GM23338 (cell line): Measurements from ENCODE around the gene DPH1. TPM values are rescaled to one million over a fixed set of nuclear protein-coding genes. Genes with fewer than 3 reads are reported as not detected.
A peak's percentile ranks its signal among the peaks of the same experiment; 100 is the strongest.

Experiments
- ATAC-seq: fragments of 200-7000 bp; cut with Tn5 transposase; 3 replicates; pipeline ENCODE4 v1.9.1; 2020
- DNase-seq: peaks from one replicate; pipeline ENCODE4 v3.0.0-alpha.2; 2015; ENCODE audit warnings: low spot score
- H2AFZ ChIP-seq: fragments of 200-600 bp; sonication (generic); 2 replicates; pipeline ENCODE4 v1.8.0; 2016; ENCODE audit warnings: antibody characterized with exemption, mild to moderate bottlenecking, moderate library complexity
- H3F3A ChIP-seq: fragments of 200-600 bp; sonication (generic); replicated peaks from 2 replicates; pipeline ENCODE4 v1.8.0; 2017; ENCODE audit warnings: antibody characterized with exemption, mixed run types, low read depth
- H3K27ac ChIP-seq: fragments of 200-600 bp; sonication (generic); 2 replicates; pipeline ENCODE4 v1.6.1; 2016; ENCODE audit warnings: low read depth
- H3K27me3 ChIP-seq: fragments of 200-600 bp; sonication (generic); 2 replicates; pipeline ENCODE4 v1.8.0; 2016; ENCODE audit warnings: mild to moderate bottlenecking, mixed run types, moderate library complexity; ENCODE audit not compliant: insufficient read depth
- H3K36me3 ChIP-seq: fragments of 200-600 bp; sonication (generic); 2 replicates; pipeline ENCODE4 v1.8.0; 2016; ENCODE audit warnings: mild to moderate bottlenecking; ENCODE audit not compliant: insufficient read depth
- H3K4me1 ChIP-seq: fragments of 200-600 bp; sonication (generic); 2 replicates; pipeline ENCODE4 v1.8.0; 2016; ENCODE audit warnings: mild to moderate bottlenecking, moderate library complexity; ENCODE audit not compliant: insufficient read depth
- H3K4me2 ChIP-seq: fragments of 200-600 bp; sonication (generic); 2 replicates; pipeline ENCODE4 v1.7.1; 2017; ENCODE audit warnings: mixed run types
- H3K4me3 ChIP-seq: fragments of 200-600 bp; sonication (generic); 2 replicates; pipeline ENCODE4 v1.6.1; 2016; ENCODE audit warnings: mixed run types
- H3K79me2 ChIP-seq: fragments of 200-600 bp; sonication (generic); replicated peaks from 2 replicates; pipeline ENCODE4 v1.8.0; 2017; ENCODE audit warnings: mild to moderate bottlenecking; ENCODE audit not compliant: insufficient read depth
- H3K9me2 ChIP-seq: fragments of 200-600 bp; sonication (generic); 2 replicates; pipeline ENCODE4 v1.8.0; 2017; ENCODE audit not compliant: insufficient read depth
- H4K20me1 ChIP-seq: fragments of 200-600 bp; sonication (generic); replicated peaks from 2 replicates; pipeline ENCODE4 v1.8.0; 2017; ENCODE audit warnings: mild to moderate bottlenecking; ENCODE audit not compliant: insufficient read depth
- H3K27ac Mint-ChIP-seq: 2 replicates; pipeline ENCODE4 v1.8.0; 2020; ENCODE audit warnings: inconsistent platforms, mild to moderate bottlenecking, moderate library complexity, mixed read lengths
- H3K27me3 Mint-ChIP-seq: 3 replicates; pipeline ENCODE4 v1.8.0; 2022; ENCODE audit warnings: low read depth, mild to moderate bottlenecking, moderate library complexity, mixed read lengths, inconsistent platforms; ENCODE audit not compliant: insufficient read depth, poor library complexity
- H3K36me3 Mint-ChIP-seq: 3 replicates; pipeline ENCODE4 v1.8.0; 2021; ENCODE audit warnings: low read depth, mild to moderate bottlenecking, inconsistent platforms, moderate library complexity, mixed read lengths
- H3K4me1 Mint-ChIP-seq: 3 replicates; pipeline ENCODE4 v1.8.0; 2020; ENCODE audit warnings: mild to moderate bottlenecking, inconsistent platforms, mixed read lengths
- H3K4me3 Mint-ChIP-seq: 3 replicates; pipeline ENCODE4 v1.8.0; 2021; ENCODE audit warnings: moderate library complexity, mild to moderate bottlenecking, inconsistent platforms, mixed read lengths
- H3K9me3 Mint-ChIP-seq: 3 replicates; pipeline ENCODE4 v1.8.0; 2020; ENCODE audit warnings: moderate library complexity, mild to moderate bottlenecking, inconsistent platforms, mixed read lengths
- CTCF ChIP-seq, 2 experiments: fragments of 200-600 bp in 1 of 2; sonication (generic) in 1 of 2; conservative IDR thresholded peaks; 2 replicates each; pipeline versions ENCODE4 v1.5.1 to v1.6.1; 2016 to 2017; ENCODE audit warnings: antibody characterized with exemption in 2 of 2, low read depth in 2 of 2, mild to moderate bottlenecking in 2 of 2, moderate library complexity in 1 of 2
- POLR2AphosphoS5 ChIP-seq: IDR thresholded peaks from 2 replicates; pipeline ENCODE4 v1.6.1; 2016; ENCODE audit warnings: antibody characterized with exemption, low read depth
- ZNF462 ChIP-seq: fragments of 250-450 bp; sonication (Bioruptor Pico); IDR thresholded peaks from 2 replicates; pipeline ENCODE4 v1.5.0; 2020; ENCODE audit warnings: mild to moderate bottlenecking, moderate library complexity
- polyA plus RNA-seq: library from polyadenylated mRNA; unstranded; fragments of >200 nt; fragmentation: Nextera tagmentation; extraction: Ambion mirVana; gene quantifications from 2 replicates; pipeline ENCODE4 v1.2.1, GENCODE V29; 2016
- total RNA-seq: library from RNA; depleted of rRNA; stranded (reverse); fragments of >200 nt; shearing (Covaris generic); gene quantifications from 2 replicates; pipeline ENCODE4 v1.2.3, GENCODE V29; 2014

Gene DPH1
- total and polyA plus RNA-seq, 2 experiments from 2014 or later, result 11.8 to 28.2 TPM

GRCh38 chr17:2064980-2065785, 35.2 kb downstream of the DPH1 start:
- H3K27me3 ChIP-seq, result peaks cover 8% of the 10 kb centered on the region

More at GRCh38 chr17:2064980-2065785, 35.2 kb downstream of the DPH1 start:
- H2AFZ ChIP-seq, result no peak overlapping the region
- H3K36me3 Mint-ChIP-seq, result peaks cover 15% of the 10 kb centered on the region
- H3K36me3 ChIP-seq, result no peaks in the 10 kb centered on the region
- peaks cover 24% of the 10 kb centered on the region for H3K4me1 ChIP-seq
- no peak overlapping the region for H3K27ac Mint-ChIP-seq
- H3K4me3 ChIP-seq, result no peak overlapping the region
- H3K9me3 Mint-ChIP-seq, result no peaks in the 10 kb centered on the region
- ATAC-seq (peak; percentile 90), DNase-seq (peak; percentile 89)
- no peaks in the 10 kb centered on the region; the same call in none of the 2 replicates for H4K20me1 ChIP-seq
- H3K4me2 ChIP-seq, result no peak overlapping the region
- TF ChIP-seq ZNF462 (CRISPR knock-in tag) (no peak), POLR2AphosphoS5 (no peak), CTCF (conservative IDR thresholded peaks at IDR 0.05; ENCODE audit: low read depth in 2 of 2) (peak; percentile 58 to 91)
- H3K27ac ChIP-seq, result no peak overlapping the region
- H3K27me3 Mint-ChIP-seq, result peaks cover 37% of the 10 kb centered on the region
- H3K4me1 Mint-ChIP-seq, result peaks cover 51% of the 10 kb centered on the region
- no peak overlapping the region for H3K4me3 Mint-ChIP-seq
- H3K79me2 ChIP-seq, result no peaks in the 10 kb centered on the region
- H3F3A ChIP-seq, result peaks cover 10% of the 10 kb centered on the region; the same call in 1 of the 2 replicates
- H3K9me2 ChIP-seq, result no peaks in the 10 kb centered on the region
